ENCODE measurements around the gene TMEM51. TPM values are rescaled to one million over a fixed set of nuclear protein-coding genes. Genes with fewer than 3 reads are reported as not detected.

TMEM51 gene
- total and polyA plus RNA-seq, 2 of the 13 experiments (the other 11 are each of a cell fraction or from before 2014, with no cell fraction given), result 12.2 to 22.3 TPM

DNA sequence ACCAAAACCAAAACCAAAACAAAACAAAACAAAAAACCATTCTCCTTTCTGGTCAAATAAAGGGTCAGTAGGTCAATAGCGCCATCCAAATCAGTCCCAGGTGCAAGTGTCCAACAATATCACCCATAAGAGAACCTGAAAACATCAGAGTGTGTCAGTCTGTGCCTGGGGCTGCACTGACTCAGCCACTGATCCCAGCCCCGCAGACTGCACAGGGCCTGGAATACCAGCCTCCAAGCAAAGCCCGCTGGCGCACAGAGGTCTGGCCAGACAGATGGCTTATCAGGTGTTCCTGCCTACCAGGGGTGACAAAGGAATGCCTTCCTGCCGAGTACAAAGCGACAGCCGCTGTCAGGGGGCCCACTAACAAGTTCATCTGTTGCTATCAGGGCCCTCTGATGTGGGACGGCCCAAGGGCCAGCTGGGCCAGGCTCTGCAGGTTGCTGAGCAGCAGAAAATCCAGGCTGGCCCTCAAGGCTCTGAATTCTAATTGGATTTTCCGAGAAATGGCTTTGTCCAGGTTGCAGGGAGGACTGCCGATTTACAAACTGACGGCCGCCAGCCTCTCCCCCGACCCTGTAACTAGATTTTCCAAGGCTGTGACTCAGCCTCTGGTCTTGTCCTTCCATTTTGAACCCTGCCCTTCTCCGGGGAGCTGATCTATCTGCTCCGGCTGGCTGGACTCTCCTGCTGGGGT, 13.7 kb upstream of the TMEM51 start (continued):
- TF ChIP-seq GABPB1 (CRISPR knock-in tag; IDR thresholded peaks at IDR 0.05) (0 out of 2 replicates have a peak, but pooled peaks have one; percentile 16), CREB1 (IDR thresholded peaks at IDR 0.05) (no peak), CREB1 (CRISPR knock-in tag; IDR thresholded peaks at IDR 0.05) (peak; percentile 73), ZNF138 (CRISPR knock-in tag; IDR thresholded peaks at IDR 0.05; ENCODE audit: low read depth) (no peak), GATA4 (IDR thresholded peaks at IDR 0.05; ENCODE audit: borderline replicate concordance, low read depth) (peak; percentile 77), PHB2 (IDR thresholded peaks at IDR 0.05; ENCODE audit: partially characterized antibody) (no peak), ZNF335 (CRISPR knock-in tag; IDR thresholded peaks at IDR 0.05) (no peak), PTBP1 (IDR thresholded peaks at IDR 0.05; ENCODE audit: low read depth, low read length, poor library complexity, severe bottlenecking) (no peak), ZBTB7A (CRISPR knock-in tag; IDR thresholded peaks at IDR 0.05) (no peak), ZSCAN29 (CRISPR knock-in tag; conservative IDR thresholded peaks at IDR 0.05) (peak; percentile 91), MIER3 (CRISPR knock-in tag; IDR thresholded peaks at IDR 0.05; ENCODE audit: borderline replicate concordance) (peak; percentile 28; the same call in 1 of the 2 replicates), JUNB (CRISPR knock-in tag; IDR thresholded peaks at IDR 0.05; ENCODE audit: borderline replicate concordance) (no peak), RARG (CRISPR knock-in tag; IDR thresholded peaks at IDR 0.05; ENCODE audit: low read depth) (no peak), ELF4 (CRISPR knock-in tag; IDR thresholded peaks at IDR 0.05; ENCODE audit: borderline replicate concordance) (no peak), ARNT (IDR thresholded peaks at IDR 0.05) (no peak), FOXP1 (IDR thresholded peaks at IDR 0.05) (no peak), FOXP1 (CRISPR knock-in tag; IDR thresholded peaks at IDR 0.05) (peak; percentile 50; the same call in 1 of the 2 replicates), MEIS2 (CRISPR knock-in tag; IDR thresholded peaks at IDR 0.05) (peak; percentile 82; the same call in 1 of the 2 replicates), KMT2B (CRISPR knock-in tag; IDR thresholded peaks at IDR 0.05) (no peak), RBM39 (IDR thresholded peaks at IDR 0.05; ENCODE audit: low read depth, low read length, poor library complexity, severe bottlenecking) (no peak), MAFF (IDR thresholded peaks at IDR 0.05; ENCODE audit: low read depth, low read length) (no peak), BRD4 (CRISPR knock-in tag; IDR thresholded peaks at IDR 0.05) (no peak), RELA (CRISPR knock-in tag; IDR thresholded peaks at IDR 0.05) (no peak), ZNF670 (CRISPR knock-in tag; IDR thresholded peaks at IDR 0.05; ENCODE audit: borderline replicate concordance) (no peak), HNRNPLL (IDR thresholded peaks at IDR 0.05; ENCODE audit: low read depth, low read length, poor library complexity, severe bottlenecking) (peak; percentile 74), ZNF761 (CRISPR knock-in tag; conservative IDR thresholded peaks at IDR 0.05) (peak; percentile 92), MATR3 (CRISPR knock-in tag; IDR thresholded peaks at IDR 0.05) (no peak), FOXK2 (IDR thresholded peaks at IDR 0.05) (no peak)
- TF ChIP-seq, protein P1, sequence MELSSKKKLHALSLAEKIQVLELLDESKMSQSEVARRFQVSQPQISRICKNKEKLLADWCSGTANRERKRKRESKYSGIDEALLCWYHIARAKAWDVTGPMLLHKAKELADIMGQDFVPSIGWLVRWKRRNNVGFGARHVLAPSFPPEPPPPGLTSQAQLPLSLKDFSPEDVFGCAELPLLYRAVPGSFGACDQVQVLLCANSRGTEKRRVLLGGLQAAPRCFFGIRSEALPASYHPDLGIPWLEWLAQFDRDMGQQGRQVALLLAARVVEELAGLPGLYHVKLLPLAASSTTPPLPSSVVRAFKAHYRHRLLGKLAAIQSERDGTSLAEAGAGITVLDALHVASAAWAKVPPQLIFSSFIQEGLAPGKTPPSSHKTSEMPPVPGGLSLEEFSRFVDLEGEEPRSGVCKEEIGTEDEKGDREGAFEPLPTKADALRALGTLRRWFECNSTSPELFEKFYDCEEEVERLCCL (CRISPR knock-in tag; IDR thresholded peaks at IDR 0.05; ENCODE audit: borderline replicate concordance), result no peak
- TF ChIP-seq, protein P2, sequence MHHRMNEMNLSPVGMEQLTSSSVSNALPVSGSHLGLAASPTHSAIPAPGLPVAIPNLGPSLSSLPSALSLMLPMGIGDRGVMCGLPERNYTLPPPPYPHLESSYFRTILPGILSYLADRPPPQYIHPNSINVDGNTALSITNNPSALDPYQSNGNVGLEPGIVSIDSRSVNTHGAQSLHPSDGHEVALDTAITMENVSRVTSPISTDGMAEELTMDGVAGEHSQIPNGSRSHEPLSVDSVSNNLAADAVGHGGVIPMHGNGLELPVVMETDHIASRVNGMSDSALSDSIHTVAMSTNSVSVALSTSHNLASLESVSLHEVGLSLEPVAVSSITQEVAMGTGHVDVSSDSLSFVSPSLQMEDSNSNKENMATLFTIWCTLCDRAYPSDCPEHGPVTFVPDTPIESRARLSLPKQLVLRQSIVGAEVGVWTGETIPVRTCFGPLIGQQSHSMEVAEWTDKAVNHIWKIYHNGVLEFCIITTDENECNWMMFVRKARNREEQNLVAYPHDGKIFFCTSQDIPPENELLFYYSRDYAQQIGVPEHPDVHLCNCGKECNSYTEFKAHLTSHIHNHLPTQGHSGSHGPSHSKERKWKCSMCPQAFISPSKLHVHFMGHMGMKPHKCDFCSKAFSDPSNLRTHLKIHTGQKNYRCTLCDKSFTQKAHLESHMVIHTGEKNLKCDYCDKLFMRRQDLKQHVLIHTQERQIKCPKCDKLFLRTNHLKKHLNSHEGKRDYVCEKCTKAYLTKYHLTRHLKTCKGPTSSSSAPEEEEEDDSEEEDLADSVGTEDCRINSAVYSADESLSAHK (CRISPR knock-in tag; IDR thresholded peaks at IDR 0.05; ENCODE audit: borderline replicate concordance), result no peak
